DMS53 (cell line): ENCODE data around the gene KCNQ1.
A peak's percentile ranks its signal among the peaks of the same experiment; 100 is the strongest.

Experiments used
- DNase-seq: peaks from one replicate; lab custom pipeline; 2025; lab: John Stamatoyannopoulos, UW

KCNQ1 gene

GRCh38 chr11:2425506-2425905 lies 19.3 kb upstream of the KCNQ1 start:
- DNase-seq = no peak

- DNase-seq = no peak
Observed at GRCh38 chr11:2426221-2426620, 18.6 kb upstream of the KCNQ1 start.

- no peak for DNase-seq
Observed at GRCh38 chr11:2426826-2427521, 17.8 kb upstream of the KCNQ1 start.

- no peak for DNase-seq
Observed at GRCh38 chr11:2427721-2428321, 17.0 kb upstream of the KCNQ1 start.

GRCh38 chr11:2428322-2428795 lies 16.4 kb upstream of the KCNQ1 start:
- peak; percentile 84 for DNase-seq

- no peak for DNase-seq
Observed at GRCh38 chr11:2431395-2431794, 13.4 kb upstream of the KCNQ1 start.

GRCh38 chr11:2432171-2432621 lies 12.6 kb upstream of the KCNQ1 start:
- no peak for DNase-seq

- DNase-seq = no peak
Observed at GRCh38 chr11:2432628-2433071, 12.2 kb upstream of the KCNQ1 start.

- no peak for DNase-seq
Observed at GRCh38 chr11:2433106-2433925, 11.5 kb upstream of the KCNQ1 start.

GRCh38 chr11:2434008-2434407 lies 10.8 kb upstream of the KCNQ1 start:
- DNase-seq = no peak

GRCh38 chr11:2434506-2435255 lies 10.1 kb upstream of the KCNQ1 start:
- no peak for DNase-seq

- DNase-seq = no peak
Observed at GRCh38 chr11:2435288-2436012, 9.4 kb upstream of the KCNQ1 start.

- no peak for DNase-seq
Observed at GRCh38 chr11:2436013-2436520, 8.7 kb upstream of the KCNQ1 start.

GRCh38 chr11:2436521-2437031 lies 8.2 kb upstream of the KCNQ1 start:
- no peak for DNase-seq

- no peak for DNase-seq
Observed at GRCh38 chr11:2437516-2437915, 7.3 kb upstream of the KCNQ1 start.

- DNase-seq = no peak
Observed at GRCh38 chr11:2439820-2440219, 5.0 kb upstream of the KCNQ1 start.

- no peak for DNase-seq
Observed at GRCh38 chr11:2440646-2441045, 4.2 kb upstream of the KCNQ1 start.

- no peak for DNase-seq
Observed at GRCh38 chr11:2441171-2441570, 3.6 kb upstream of the KCNQ1 start.

GRCh38 chr11:2442589-2442988 lies 2.2 kb upstream of the KCNQ1 start:
- no peak for DNase-seq

- DNase-seq = no peak
Observed at GRCh38 chr11:2443406-2443805, 1.4 kb upstream of the KCNQ1 start.
